Nephron progenitor cell (in vitro differentiated cells): Measurements from ENCODE around the gene IER5.

Experiments used
- DNase-seq: peaks from one replicate; pipeline ENCODE4 v3.0.0; 2021
- H3K27ac Mint-ChIP-seq: 2 replicates; pipeline ENCODE4 v1.8.0; 2021; ENCODE audit warnings: mild to moderate bottlenecking, moderate library complexity, mixed read lengths
- H3K27me3 Mint-ChIP-seq: 2 replicates; pipeline ENCODE4 v1.8.0; 2021; ENCODE audit warnings: mild to moderate bottlenecking, low read depth, mixed read lengths; ENCODE audit not compliant: poor library complexity
- H3K36me3 Mint-ChIP-seq: 2 replicates; pipeline ENCODE4 v1.8.0; 2021; ENCODE audit warnings: low read depth, mixed read lengths
- H3K4me1 Mint-ChIP-seq: 2 replicates; pipeline ENCODE4 v1.8.0; 2021; ENCODE audit warnings: mixed read lengths
- H3K4me3 Mint-ChIP-seq: 2 replicates; pipeline ENCODE4 v1.8.0; 2021; ENCODE audit warnings: mild to moderate bottlenecking, moderate library complexity, mixed read lengths
- H3K9me3 Mint-ChIP-seq: 2 replicates; pipeline ENCODE4 v1.8.0; 2021; ENCODE audit warnings: mild to moderate bottlenecking, moderate library complexity, mixed read lengths
- TF ChIP-seq, protein P1 (sequence below): fragments of 200-600 bp; sonication (generic); IDR thresholded peaks from 2 replicates; pipeline ENCODE4 v1.5.0; 2021; ENCODE audit warnings: antibody characterized with exemption

The IER5 gene

DNA sequence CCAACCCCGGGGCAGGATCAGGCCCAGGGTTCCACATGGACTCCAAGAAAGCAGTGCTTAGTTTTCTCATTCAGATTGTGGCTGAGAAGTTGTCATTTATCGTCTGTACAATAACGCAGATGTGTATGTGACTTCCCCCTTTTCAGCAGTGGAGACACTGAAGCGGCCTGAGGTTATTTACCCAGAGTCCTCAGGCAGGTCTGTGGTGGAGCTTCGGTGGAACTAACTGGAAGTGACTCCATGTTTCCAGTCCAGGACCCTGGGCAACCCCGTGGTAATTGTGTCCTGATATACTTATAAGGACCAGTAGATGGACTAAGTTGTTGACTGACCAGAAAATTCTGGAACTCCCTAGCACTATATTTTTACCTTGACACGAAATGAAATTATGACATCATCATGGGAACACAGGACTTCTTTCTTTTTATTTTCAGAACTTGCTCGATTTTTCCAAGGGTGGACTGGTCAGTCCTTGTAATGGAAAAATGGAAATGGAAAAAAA, 1.0 kb upstream of the IER5 start:
- Mint-ChIP-seq H3K27ac (no peak overlapping the region), H3K9me3 (no peaks in the 10 kb centered on the region), H3K4me1 (peaks cover 41% of the 10 kb centered on the region), H3K27me3 (peaks cover 14% of the 10 kb centered on the region), H3K4me3 (peak overlapping the region; percentile 8), H3K36me3 (peaks cover under 1% of the 10 kb centered on the region)
- no peak for DNase-seq
- TF ChIP-seq, protein P1, sequence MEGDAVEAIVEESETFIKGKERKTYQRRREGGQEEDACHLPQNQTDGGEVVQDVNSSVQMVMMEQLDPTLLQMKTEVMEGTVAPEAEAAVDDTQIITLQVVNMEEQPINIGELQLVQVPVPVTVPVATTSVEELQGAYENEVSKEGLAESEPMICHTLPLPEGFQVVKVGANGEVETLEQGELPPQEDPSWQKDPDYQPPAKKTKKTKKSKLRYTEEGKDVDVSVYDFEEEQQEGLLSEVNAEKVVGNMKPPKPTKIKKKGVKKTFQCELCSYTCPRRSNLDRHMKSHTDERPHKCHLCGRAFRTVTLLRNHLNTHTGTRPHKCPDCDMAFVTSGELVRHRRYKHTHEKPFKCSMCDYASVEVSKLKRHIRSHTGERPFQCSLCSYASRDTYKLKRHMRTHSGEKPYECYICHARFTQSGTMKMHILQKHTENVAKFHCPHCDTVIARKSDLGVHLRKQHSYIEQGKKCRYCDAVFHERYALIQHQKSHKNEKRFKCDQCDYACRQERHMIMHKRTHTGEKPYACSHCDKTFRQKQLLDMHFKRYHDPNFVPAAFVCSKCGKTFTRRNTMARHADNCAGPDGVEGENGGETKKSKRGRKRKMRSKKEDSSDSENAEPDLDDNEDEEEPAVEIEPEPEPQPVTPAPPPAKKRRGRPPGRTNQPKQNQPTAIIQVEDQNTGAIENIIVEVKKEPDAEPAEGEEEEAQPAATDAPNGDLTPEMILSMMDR, result no peak

DNA sequence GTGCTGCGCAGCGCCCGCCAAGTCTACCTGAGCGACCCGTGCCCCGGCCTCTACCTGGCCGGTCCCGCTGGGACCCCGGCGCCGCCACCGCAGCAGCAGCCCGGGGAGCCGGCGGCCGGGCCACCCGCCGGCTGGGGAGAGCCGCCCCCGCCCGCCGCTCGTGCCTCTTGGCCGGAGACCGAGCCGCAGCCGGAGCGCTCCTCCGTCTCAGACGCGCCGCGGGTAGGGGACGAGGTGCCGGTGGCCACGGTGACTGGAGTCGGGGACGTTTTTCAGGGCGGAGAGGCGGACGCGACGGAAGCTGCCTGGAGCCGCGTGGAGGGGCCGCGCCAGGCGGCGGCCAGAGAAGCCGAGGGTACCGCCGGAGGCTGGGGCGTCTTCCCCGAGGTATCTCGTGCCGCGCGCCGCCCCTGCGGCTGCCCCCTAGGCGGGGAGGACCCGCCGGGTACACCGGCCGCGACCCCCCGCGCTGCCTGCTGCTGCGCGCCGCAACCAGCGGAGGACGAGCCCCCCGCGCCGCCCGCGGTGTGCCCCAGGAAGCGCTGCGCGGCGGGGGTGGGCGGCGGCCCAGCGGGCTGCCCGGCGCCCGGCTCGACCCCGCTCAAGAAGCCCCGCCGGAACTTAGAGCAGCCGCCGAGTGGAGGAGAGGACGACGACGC, 646 bp downstream of the IER5 start:
- H3K4me3 Mint-ChIP-seq, result peak overlapping the region; percentile 98
- H3K4me1 Mint-ChIP-seq, result peaks cover 46% of the 10 kb centered on the region
- H3K36me3 Mint-ChIP-seq, result peaks cover 5% of the 10 kb centered on the region
- peak overlapping the region; percentile 87 for H3K27ac Mint-ChIP-seq
- TF ChIP-seq, protein P1, result no peak
- peak; percentile 55 for DNase-seq
- no peaks in the 10 kb centered on the region for H3K9me3 Mint-ChIP-seq
- peaks cover 14% of the 10 kb centered on the region for H3K27me3 Mint-ChIP-seq

DNA sequence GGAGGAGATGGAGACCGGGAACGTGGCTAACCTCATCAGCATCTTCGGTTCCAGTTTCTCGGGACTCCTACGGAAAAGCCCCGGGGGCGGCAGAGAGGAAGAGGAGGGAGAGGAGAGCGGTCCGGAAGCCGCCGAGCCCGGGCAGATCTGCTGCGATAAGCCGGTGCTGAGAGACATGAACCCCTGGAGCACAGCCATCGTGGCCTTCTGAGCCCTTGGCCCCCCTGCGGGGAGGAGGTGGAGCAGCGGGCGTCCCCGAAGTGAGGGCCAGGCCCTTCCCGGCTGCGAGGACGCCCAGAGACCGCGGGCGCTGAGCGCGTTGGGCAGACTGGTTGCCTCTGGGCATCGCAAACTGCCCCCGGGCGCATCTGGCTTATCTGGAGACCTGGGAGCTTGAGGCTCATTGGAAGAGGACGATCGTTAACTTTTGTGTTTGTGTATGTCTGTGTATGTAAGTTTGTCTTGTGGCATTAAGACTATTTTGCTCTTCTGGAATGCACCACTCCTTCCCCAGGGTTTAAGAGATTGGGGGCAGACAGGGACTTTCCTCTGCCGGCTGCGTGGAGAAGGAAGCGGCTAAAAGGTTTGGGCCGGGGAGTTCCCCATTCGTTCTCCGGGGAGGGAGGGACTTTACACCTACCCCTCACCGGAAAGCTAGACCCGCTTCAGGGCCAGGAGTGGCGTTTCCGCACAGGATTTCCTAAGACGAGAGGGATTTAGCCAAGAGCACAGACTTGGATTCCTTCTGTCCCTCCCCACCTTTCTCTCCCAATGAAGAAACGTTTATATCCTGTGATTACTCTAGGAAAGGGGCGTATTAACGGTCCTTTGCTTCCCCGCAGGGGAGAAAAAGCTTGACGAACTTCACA, 1.4 kb downstream of the IER5 start:
- Mint-ChIP-seq H3K4me3 (peak overlapping the region; percentile 98), H3K36me3 (peaks cover 5% of the 10 kb centered on the region), H3K9me3 (no peaks in the 10 kb centered on the region), H3K27me3 (peaks cover 14% of the 10 kb centered on the region), H3K4me1 (peaks cover 49% of the 10 kb centered on the region), H3K27ac (peak overlapping the region; percentile 87)
- peak; percentile 63 for DNase-seq
- TF ChIP-seq, protein P1, result no peak

DNA sequence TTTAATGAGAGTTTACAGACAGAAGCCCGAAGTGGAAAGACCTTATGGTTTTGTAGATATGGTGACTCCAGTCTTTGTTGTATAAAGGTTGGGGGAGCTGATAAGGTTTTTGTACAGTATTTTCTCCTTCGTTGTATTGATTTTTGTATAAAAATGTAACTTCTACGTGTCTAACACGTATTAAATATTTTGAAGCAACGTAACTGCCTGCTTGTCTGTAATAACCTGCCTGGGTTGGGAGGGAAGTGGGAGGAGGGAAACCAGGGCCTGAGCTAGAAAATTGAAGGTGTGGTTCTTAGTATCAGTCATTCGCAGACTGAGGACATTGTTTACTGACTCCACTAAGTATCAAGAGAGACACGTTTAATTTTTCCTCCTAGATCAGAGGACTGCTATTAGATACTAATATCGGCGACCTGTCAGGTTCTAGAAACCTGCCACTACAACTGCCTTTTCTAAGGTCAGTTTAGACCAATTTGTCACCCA, 2.2 kb downstream of the IER5 start:
- Mint-ChIP-seq H3K4me1 (peaks cover 57% of the 10 kb centered on the region), H3K9me3 (no peaks in the 10 kb centered on the region), H3K4me3 (peak overlapping the region; percentile 98), H3K27me3 (peaks cover 14% of the 10 kb centered on the region), H3K36me3 (peaks cover 5% of the 10 kb centered on the region), H3K27ac (no peak overlapping the region)
- TF ChIP-seq, protein P1, result no peak
- no peak for DNase-seq

DNA sequence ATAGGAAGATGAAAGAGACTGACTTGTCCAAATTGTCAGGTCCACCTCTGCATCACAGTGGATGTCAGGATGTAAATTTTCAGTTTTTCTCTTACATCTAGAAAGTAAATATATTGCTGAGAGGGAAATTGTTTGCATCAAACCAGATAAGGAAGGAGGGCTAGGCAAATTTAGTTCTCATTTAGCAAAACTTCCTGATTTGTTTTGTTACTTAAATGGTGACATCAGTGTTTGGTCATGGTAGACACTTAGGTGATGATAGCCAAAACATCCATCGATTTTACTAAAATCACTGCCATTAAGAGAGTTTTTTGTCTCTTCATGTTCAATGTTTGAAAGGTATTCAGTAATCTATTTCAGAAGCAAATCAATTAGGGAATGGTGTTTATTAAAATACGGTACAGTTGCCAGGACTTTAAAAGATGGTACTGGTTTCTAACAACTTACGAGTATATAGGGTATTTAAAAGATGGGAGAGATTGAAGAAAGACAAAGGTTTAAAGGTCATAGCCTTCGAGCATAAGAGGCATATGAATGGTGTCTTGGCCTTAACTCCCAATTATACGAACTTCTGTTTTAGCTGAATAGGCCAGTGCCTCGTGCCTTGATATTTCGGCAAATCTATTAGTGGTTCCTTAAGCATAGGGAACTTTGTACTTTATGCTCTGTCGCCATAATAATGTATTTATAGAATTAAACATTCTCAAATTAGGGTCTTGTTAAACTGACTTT, 3.0 kb downstream of the IER5 start:
- H3K4me3 Mint-ChIP-seq, result peak overlapping the region; percentile 98
- H3K27ac Mint-ChIP-seq, result no peak overlapping the region
- no peak for DNase-seq
- peaks cover 65% of the 10 kb centered on the region for H3K4me1 Mint-ChIP-seq
- H3K27me3 Mint-ChIP-seq, result peaks cover 8% of the 10 kb centered on the region
- H3K36me3 Mint-ChIP-seq, result peaks cover 5% of the 10 kb centered on the region
- TF ChIP-seq, protein P1, result no peak
- no peaks in the 10 kb centered on the region for H3K9me3 Mint-ChIP-seq
